ENCODE data around the gene ATP6V1C2.

Gene ATP6V1C2, protein sequence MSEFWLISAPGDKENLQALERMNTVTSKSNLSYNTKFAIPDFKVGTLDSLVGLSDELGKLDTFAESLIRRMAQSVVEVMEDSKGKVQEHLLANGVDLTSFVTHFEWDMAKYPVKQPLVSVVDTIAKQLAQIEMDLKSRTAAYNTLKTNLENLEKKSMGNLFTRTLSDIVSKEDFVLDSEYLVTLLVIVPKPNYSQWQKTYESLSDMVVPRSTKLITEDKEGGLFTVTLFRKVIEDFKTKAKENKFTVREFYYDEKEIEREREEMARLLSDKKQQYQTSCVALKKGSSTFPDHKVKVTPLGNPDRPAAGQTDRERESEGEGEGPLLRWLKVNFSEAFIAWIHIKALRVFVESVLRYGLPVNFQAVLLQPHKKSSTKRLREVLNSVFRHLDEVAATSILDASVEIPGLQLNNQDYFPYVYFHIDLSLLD

DNA sequence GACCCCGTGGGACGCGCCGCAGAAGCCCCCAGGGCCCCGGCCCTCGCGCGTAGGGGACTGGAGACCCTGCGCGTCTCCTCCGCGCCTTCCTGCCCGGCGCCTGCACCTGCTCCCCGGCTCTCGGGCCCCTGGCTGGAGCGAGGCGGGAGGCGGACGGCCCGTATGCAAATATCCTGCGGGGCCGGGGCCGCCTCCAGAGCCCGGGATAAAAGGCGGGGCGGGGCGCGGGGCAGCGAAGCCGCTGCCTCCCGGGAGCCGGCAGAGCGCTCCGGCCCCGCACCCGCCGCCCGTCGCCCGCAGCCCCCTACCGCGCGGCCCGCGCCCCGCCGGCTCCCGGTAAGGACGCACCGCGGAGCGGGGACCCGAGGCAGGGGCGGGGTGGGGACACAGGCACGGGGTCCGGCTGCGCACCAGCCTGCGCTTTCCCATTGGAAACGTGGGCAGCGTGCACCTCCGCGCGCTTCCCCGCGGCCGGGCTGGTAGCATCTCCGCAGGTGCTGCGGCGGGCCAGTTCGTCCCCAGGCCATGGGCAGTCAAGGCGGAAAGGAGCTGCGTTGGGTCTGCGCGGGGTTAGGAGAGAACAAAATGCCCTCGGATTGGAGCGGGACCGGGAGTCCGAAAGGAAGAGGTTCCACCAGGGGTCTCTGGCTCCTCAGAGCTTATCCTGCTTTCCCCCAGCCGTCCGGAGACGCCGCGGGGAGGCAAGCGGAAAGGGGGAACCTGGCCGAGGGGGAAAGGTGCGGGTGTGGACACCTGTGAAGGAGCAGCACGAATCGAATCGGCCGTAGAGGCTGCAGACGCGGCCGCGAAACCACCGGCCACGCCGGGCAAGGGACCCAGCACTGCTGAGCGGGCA is at the start of gene ATP6V1C2:
Gene ATP6V1C2, plus strand, starts transcription at position 235 of the 856 bp plus-strand sequence. CDS start 1,220 bp downstream, outside the sequence.
- no peak for DNase-seq

DNA sequence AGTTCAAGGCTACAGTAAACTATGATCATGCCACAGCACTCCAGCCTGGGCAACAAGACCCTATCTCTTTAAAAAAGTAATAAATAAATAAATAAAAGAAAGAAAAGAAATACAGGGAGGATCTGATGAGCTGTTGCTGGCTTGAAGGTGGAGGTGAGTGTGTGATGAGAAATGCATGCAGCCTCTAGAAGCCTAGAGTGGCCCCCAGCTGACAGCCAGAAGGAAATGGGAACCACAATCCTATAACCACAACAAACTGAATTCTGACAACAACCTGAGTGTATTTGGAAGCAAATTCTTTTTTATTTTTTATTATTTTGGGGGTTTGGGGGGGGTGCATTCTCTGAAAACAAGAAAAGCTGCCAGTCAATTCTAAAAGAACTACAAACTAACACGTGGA is 46.3 kb upstream of the ATP6V1C2 start:
- no peak for DNase-seq

DNA sequence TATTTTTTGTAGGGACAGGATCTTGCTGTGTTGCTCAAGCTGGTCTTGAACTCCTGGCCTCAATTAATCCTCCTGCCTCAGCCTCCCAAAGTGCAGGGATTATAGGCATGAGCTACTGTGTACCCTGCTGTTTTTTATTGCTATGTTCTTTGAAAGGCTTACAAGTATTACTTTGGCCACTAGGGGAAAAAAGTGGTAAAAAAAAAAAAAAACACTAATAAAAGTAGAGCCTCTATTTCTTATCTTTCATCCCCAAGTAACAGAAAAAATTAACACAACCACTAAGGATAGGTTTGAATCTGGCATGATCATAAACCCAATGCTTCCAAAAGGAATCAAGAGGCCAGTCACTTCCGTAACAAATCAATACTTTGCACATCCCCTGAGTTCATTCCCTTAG is 43.2 kb upstream of the ATP6V1C2 start:
- DNase-seq: no peak

DNA sequence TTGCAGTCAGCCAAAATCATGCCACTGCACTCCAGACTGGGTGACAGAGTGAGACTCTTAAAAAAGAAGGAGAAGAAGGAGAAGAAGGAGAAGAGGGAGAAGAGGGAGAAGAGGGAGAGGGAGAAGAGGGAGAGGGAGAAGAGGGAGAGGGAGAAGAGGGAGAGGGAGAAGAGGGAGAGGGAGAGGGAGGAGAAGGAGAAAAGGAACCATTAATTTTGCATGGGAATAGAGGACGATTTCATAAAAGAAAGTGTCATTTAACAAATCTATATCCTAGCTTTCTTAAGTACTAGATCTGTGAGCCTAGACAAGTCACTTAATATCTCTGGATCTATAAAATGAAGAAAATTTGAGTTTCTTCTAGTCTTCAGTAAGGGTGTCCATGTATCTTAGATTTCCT is 41.2 kb upstream of the ATP6V1C2 start:
- no peak for DNase-seq

DNA sequence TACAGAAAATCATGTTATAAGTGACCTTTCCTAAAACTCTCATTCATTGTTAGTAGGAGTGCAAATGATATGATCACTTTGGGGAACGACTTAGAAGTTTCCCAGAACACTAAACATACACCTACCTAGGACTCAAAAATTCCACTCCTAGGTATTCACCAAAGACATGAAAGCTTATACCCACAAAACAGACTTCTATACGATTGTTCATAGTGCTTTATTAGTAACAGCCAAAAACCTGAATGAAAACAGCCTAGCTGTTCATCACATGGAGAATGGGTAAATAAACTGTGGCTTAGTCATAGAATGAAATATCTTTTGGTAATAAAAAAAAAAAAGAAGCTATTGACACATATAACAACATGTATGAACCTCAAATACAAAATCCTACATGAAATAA is 40.5 kb upstream of the ATP6V1C2 start:
- DNase-seq: no peak

DNA sequence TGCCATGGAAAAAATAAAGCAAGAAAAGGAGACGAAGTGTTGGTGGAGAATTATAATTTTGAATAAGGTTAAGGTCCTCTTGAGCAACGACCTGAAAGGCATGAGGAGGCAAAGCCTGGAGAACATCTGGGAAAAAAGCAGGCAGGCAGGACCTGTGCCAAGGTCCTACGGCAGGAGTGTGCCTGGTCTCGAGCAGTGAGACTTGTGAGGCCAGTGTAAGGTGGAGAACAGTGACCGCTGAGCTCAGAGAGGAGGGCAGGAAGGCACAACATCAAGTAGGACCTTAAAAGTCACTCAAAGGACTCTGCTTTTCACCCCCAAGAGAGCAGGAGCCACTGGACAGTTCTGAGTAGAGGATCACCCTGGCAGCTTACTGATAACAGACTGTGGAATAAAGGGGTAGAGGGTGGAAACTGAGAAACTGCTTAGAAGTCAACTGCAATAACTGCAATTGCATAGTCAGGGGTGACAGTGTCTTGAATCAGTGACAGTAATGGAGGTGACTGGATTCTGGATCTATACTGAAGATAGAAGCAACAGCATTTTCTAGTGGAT is 35.2 kb upstream of the ATP6V1C2 start:
- no peak for DNase-seq

DNA sequence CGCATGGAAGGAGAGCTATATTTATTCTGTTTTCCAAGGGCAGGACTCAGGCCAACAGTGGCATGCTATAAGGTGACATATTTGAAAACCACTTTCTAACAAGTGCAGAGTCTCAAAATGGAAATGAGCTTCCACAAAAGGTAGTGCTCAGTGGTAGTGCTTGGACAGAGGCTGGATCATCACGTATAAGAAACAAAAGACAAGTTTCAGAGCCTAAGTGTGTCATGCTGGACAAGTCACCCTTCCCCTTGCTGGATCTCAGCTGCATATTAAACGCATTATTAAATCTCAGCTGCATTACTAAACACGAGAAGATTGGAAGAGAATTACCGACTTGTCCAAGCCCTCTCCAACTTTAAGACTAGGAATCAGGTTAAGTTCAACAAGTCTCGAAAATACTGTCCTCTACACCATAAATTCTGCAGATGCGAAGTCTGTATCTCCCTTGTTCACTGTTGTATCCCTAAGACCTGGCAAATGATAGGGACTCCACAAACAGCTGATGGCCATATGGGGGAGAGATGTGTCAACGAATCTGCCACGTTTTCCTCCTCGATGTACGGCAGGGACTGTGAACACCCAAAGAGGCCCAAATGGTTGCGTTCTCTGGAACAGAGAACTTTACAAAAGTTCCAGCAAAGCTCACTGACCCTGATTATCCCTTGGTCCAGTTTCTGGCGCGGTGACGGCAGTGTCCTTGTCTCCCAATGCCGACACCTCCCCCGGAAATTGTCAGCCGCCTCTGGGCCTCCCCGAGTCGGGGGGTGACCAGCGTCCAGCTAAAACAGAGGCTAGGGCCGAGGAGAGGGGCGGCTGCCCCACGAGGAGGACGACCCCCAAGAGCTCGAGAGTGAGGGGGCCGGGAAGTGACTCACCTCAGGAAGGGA is 32.3 kb upstream of the ATP6V1C2 start:
- DNase-seq: no peak

DNA sequence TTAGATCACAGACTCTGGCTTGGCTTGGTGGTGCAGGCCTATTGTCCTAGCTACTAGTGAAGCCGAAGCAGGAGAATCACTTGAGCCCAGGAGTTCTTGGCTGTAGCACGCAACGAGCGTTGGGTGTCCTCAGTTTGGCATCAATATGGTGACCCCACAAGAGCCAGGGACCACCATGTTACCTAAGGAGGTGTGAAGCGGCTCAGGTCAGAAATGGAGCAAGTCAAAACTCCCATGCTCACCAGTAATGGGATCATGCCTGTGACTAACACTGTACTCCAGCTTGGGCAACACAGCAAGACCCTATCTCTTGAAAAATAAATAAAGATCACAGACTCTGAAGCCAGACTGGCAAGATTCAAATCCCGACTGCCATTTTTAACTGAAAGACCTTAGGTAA is 29.9 kb upstream of the ATP6V1C2 start:
- no peak for DNase-seq

DNA sequence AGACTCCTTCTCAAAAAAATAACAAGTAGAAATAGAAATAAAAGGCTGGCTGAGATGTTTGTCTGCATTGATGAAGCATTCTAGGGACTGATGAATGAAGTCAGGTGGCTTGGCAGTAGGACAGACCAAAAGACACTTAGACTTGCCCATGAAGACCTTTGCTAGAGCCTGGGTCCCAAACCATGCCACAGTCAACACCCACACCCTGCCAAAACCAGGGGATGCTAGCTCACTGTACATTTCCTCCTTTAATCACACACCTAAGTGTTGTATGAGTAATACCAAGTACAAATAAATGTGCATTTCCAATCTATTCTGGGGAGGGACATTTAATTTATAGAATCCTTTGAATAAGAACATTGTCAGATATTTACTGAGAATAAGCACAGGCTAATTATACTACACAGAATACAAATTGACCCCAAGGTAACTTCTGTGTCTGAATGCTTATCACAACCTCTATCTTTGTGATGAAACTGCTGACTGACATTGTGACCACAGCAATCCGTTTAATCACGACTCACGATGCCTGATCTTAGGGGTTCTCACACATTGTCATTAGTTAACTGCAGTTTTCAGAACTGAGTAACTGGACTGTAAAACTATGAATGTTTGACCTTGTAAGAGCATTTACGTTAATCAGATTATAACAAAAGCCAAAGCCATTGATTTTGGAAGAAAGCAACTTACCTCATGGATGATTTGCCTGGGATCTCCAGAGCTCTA is 21.2 kb upstream of the ATP6V1C2 start:
- no peak for DNase-seq

DNA sequence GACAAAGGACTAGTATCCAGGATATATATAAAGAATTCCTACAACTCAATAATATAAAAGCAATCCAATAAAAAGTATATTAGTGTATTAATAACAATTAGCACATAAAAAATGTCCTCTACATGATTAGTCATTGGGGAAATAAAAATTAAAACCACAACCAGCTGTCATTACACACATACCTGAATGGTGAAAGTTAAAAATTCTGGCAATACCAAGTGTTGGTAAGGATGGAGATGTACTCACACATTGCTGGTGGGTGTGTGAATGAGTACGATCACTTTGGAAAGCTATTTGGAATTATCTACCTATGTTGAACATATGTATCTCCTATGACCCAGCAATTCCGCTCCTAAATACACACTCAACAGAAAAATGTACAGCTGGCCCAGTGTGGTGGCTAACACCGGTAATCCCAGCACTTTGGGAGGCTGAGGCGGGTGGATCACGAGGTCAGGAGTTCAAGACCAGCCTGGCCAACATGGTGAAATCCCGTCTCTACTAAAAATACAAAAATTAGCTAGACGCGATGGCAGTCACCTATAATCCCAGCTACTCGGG is 17.3 kb upstream of the ATP6V1C2 start:
- no peak for DNase-seq

DNA sequence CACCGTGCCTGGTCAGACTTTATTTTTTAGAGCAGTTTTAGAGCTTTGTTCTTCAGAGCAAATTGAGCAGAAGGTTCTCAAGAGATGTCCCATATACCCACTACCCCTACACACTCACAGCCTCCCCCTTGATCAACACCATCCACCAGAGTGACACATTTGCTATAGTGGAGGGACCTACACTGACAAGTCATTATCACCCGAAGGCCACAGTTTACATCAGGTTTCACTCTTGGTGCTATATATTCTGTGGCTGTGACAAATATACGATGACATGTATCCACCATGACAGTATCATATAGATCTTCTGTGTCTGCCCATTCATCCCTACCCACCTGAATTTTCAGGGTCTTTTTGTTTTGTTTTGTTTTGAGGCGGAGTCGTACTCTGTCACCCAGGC is 15.4 kb upstream of the ATP6V1C2 start:
- DNase-seq: no peak

DNA sequence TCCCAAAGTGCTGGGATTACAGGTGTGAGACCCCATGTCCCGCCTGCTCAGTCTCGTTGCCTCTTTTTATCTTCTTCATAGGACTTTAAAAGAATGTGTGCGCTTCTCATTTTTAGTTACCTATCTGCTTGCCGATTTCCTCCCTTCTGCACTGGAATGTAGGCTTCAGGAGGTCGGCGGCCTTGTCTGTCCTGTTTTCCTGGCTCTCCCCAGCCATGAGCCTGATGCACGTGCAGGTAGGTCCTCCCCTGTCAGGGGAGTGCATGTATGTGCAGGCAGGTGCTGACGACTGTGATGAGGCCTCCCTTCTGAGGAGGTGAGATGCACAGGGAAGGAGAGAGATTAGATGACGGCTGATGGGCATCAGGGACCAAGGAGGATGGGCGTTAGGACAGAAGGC is 13.6 kb upstream of the ATP6V1C2 start:
- DNase-seq: no peak

DNA sequence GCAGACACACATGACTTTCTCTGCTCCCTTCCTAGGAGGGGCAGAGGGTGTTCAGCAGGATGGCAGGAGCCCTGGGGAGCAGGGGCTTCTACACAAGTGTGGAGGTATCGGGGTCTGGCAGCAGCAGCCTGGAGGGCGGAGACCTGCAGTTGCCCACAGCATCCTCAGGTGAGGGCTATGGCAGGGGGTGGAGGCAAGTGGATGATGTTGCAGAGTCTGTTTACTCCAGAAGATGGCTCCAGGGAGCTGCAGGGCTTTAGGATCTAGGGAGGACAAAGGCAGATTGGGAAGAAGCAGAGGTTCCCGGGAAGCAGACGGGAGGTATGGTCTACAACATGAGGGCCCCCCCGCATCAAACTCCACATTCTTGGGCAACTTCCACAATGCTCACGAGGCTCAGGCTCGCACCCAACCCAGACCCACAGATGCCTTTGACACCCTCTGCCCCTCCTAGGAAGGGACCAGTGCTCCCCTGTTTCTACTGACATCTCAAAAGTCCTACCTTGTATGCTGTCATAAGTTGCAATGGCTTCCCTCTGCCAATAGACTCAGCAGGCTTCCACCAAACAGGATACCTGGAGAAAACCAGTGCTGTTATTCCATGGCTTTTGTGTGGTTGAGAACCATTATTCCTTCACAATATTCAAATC is 12.0 kb upstream of the ATP6V1C2 start:
- DNase-seq: no peak

DNA sequence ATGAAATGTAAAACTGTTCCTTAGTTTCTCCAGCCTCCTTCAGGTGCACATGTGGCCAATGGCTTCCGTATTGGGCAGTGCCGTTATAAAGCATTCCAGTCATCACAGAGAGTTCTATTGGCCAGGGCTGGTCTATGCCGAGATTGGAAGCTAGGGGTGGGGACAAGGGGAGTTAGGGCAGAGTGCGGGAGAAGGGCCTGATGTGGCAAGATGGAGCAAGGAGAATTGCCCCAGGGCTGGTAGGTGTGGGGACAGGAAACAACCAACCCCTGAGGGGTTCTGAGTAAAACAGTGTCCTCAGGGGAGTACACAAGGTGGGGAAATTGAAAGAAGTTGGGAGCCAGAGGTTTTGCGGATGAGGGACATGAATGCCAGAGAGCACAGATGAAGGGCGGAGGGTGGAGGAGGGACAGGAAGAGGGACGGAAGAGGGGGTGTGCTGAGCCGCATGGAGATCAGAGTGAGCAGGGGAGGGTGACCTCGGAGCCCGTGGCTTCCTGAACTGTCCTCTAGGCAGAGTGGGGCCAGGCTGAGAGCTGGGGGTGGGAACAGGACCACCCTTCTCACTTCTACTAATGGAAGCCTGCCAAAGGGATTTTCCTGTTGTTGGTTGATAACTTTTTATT is 9.1 kb upstream of the ATP6V1C2 start:
- DNase-seq: no peak

DNA sequence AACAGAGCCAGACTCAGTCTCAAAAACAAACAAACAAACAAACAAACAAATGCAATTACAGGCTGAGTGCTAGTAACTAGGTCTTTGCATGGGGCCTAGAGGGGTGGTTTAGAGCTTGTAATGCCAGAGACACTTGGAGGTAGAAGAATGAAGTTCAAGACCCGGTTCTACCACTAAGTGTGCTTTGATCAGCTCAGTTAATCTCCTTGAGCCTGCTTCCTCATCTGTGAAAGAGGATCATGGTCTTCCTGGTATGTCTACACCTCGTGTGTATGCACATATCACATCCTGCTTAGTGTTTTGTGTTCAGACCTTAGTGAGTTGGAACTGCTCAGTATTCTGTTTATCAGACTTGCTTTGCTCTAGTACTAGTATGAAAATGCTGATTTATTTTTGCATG is 4.8 kb upstream of the ATP6V1C2 start:
- no peak for DNase-seq

DNA sequence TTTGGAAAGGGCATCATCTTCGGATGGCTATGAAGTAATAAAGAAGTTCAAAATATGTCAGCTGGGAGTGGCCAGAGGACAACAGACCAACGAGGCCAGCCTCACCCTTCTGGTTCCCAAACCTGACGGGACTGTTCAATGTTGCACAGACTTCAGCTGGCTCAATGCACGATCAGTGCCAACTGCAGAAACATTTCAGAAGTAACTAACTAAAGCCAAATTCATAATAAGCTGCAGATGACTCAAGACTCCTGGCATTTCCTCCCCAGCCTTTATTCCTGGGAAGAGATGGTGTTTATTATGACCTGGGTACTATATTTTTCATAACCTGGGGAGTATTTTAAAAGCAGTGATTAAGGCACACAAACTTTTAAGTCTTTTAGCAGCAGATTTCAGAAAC is 3.8 kb upstream of the ATP6V1C2 start:
- DNase-seq: no peak

DNA sequence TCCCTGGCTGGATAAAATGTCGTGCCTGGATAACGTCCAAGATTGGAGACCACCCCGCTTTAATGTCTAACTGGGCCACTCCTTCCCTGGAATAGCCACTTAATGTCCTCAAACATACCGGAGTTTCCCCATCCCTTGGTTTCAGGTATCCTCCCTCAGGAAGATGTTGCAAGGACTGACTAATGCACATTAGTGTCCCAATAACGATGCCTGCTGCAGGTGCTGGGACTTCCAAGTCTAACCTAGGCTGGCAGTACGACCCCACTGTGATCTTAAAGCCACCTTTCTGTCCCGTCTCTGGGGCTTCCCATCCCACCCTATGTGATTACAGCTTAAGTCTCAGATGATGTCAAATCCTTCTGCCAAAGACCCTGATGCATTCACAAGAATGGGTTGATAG is 1.1 kb upstream of the ATP6V1C2 start:
- DNase-seq: no peak

DNA sequence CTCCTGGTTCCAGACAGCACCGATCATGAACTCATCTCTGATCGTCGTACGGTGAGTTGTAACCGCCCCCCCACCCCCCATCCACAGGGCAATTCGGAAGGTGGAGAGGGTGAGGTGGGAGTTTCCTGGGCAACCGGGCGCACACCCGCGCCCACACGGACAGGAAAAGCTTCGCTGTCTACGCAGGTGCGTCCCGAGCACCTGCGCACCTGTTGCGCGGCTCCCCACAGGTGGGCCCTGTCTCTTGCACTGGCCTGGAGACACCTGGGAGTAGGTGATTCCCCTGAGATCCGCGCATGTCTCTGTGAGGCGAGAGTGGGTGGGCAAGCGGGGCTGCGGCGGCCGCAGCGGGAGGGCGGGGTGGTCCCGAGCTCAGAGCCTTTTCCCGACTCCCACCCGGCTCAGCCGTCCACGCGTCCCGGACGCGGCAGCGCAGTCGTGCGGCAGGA is 459 bp upstream of the ATP6V1C2 start:
- no peak for DNase-seq

DNA sequence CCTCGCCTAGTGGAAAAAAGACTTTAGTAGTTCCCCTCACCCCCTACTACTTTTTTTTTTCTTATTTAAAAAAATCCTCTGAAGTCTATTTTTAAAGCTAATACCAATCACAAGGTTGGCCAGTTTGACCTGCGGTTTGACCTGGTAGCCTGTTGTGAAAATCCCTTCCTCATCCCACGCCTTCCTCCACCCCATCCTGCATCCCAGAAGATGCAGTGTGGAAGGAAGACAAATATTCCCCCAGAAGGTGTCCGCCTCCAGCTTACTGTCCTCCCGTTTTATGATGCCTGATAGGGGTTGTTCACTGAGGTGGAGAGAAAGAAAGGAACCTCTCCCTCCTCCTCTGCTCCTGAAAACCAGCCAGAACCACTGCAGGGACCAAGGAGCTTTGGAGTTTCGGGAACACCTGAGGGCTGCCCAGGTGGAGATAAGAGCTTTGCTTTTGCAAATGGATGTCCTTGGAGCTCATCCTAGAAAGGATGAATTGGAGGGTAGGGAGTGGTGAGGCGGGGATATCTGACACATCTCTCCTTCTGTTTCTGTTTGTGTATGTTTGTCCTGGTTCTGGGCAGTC is 909 bp downstream of the ATP6V1C2 start:
- no peak for DNase-seq

DNA sequence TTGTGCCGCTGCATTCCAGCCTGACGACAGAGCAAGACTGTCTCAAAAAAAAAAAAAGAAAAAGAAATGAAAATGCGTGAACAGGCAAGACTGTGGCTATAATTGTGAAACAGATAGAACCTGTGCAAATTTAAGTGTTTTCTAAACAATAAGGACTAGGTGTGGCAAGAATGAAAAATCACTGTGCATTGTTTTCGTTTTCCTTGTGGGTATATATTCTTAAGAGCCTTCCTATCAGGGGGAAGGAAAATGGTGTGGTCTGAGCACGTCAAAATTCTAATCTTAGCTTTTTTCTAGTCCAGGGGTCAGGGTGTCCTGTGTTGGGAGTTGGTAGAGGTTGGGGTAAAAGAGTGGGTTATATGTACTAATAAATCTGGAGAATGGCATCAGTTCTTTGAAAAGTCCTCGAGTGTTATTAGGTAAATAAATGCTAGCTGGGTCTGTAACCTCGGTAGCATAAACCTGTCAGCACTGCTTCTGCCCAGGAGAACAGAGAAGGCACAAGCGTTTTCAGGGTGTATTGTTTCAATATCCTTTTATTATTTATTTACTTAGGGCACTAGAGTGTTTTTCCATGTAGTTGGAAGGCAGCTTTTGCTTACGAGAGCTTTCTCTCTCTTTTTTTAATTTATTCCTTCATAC is 11.6 kb downstream of the ATP6V1C2 start:
- DNase-seq: no peak
